IMR-90 (cell line): ENCODE measurements around the gene CASP1. TPM values are rescaled to one million over a fixed set of nuclear protein-coding genes. Genes with fewer than 3 reads are reported as not detected.
A peak's percentile ranks its signal among the peaks of the same experiment; 100 is the strongest.

Experiments
- ATAC-seq: fragments of 200-7000 bp; cut with Tn5 transposase; 2 replicates; pipeline ENCODE4 v1.9.1; 2020; ENCODE audit warnings: low read depth, mild to moderate bottlenecking, moderate library complexity
- Bru-seq: library from RNA; stranded (reverse); fragments of 400-500 nt; gene quantifications from one replicate; lab custom pipeline; 2021; lab: Mats Ljungman, UMichigan
- BruChase-seq, 2 experiments: library from RNA; stranded (reverse); fragments of 400-500 nt; gene quantifications; one replicate each; lab custom pipeline; 2021; lab: Mats Ljungman, UMichigan
- BruUV-seq: library from RNA; stranded (reverse); fragments of 400-500 nt; replicated peaks from 2 replicates; lab custom pipeline; 2021; lab: Mats Ljungman, UMichigan
- CTCF ChIA-PET: fragments of 300-600 bp; formaldehyde crosslinking; extraction: SDS; loops from one replicate; lab custom pipeline; 2021; ENCODE audit warnings: antibody characterized with exemption; lab: Yijun Ruan, JAX
- POLR2A ChIA-PET: fragments of 300-600 bp; sonication (Branson Sonifier 250); formaldehyde crosslinking; loops from one replicate; lab custom pipeline; 2022; ENCODE audit warnings: antibody characterized with exemption; ENCODE audit not compliant: unreplicated experiment; lab: Charles Lee
- DNase-seq: peaks from one replicate; pipeline ENCODE4 v3.0.0; 2013
- H2AFZ ChIP-seq: replicated peaks from 2 replicates; pipeline ENCODE3; 2013; ENCODE audit warnings: low read length, mild to moderate bottlenecking; ENCODE audit not compliant: poor library complexity
- H2AK5ac ChIP-seq: 2 replicates; pipeline ENCODE4 v1.6.1; 2013; ENCODE audit warnings: low read depth, low read length, inconsistent platforms
- H2AK9ac ChIP-seq: replicated peaks from 2 replicates; pipeline ENCODE3; 2013; ENCODE audit warnings: mild to moderate bottlenecking, low read depth, low read length, moderate library complexity; ENCODE audit not compliant: poor library complexity
- H2BK120ac ChIP-seq: 2 replicates; pipeline ENCODE4 v1.6.1; 2013; ENCODE audit warnings: low read depth, low read length, inconsistent platforms
- H2BK15ac ChIP-seq: 3 replicates; pipeline ENCODE4 v1.6.1; 2013; ENCODE audit warnings: low read depth, low read length, inconsistent platforms
- H2BK20ac ChIP-seq: 2 replicates; pipeline ENCODE4 v1.6.1; 2013; ENCODE audit warnings: low read depth, mild to moderate bottlenecking, inconsistent platforms, low read length, moderate library complexity
- H2BK5ac ChIP-seq: 2 replicates; pipeline ENCODE4 v1.6.1; 2013; ENCODE audit warnings: mild to moderate bottlenecking, low read depth, low read length, inconsistent platforms; ENCODE audit not compliant: poor library complexity, severe bottlenecking
- H3K14ac ChIP-seq: replicated peaks from 2 replicates; pipeline ENCODE4 v1.6.1; 2013; ENCODE audit warnings: low read depth, low read length, inconsistent platforms
- H3K18ac ChIP-seq: 2 replicates; pipeline ENCODE4 v1.6.1; 2013; ENCODE audit warnings: low read depth, low read length, control low read depth
- H3K23ac ChIP-seq: 2 replicates; pipeline ENCODE4 v1.6.1; 2013; ENCODE audit warnings: low read depth, low read length, inconsistent platforms
- H3K27ac ChIP-seq: 2 replicates; pipeline ENCODE4 v1.5.1; 2013; ENCODE audit warnings: mild to moderate bottlenecking, control low read depth, low read length; ENCODE audit not compliant: insufficient read depth
- H3K27me3 ChIP-seq: 2 replicates; pipeline ENCODE4 v1.6.1; 2013; ENCODE audit warnings: low read length; ENCODE audit not compliant: control insufficient read depth, insufficient read depth
- H3K36me3 ChIP-seq: 2 replicates; pipeline ENCODE4 v1.6.1; 2013; ENCODE audit warnings: low read length, mixed read lengths; ENCODE audit not compliant: control insufficient read depth, insufficient read depth
- H3K4ac ChIP-seq: 2 replicates; pipeline ENCODE4 v1.6.1; 2013; ENCODE audit warnings: low read depth, low read length, inconsistent platforms
- H3K4me1 ChIP-seq: 2 replicates; pipeline ENCODE4 v1.6.1; 2013; ENCODE audit warnings: low read length, mixed read lengths; ENCODE audit not compliant: control insufficient read depth, insufficient read depth
- H3K4me2 ChIP-seq: 2 replicates; pipeline ENCODE4 v1.6.1; 2013; ENCODE audit warnings: low read depth, mild to moderate bottlenecking, control low read depth, low read length, moderate library complexity
- H3K4me3 ChIP-seq: 2 replicates; pipeline ENCODE4 v1.5.1; 2013; ENCODE audit warnings: low read depth, mild to moderate bottlenecking, control low read depth, low read length, moderate library complexity; ENCODE audit not compliant: insufficient read depth
- H3K56ac ChIP-seq: 2 replicates; pipeline ENCODE4 v1.6.1; 2013; ENCODE audit warnings: low read length, inconsistent platforms; ENCODE audit not compliant: insufficient read depth; ENCODE audit errors: extremely low read depth
- H3K79me1 ChIP-seq, 2 experiments: 2 replicates each; pipeline ENCODE4 v1.6.1; 2013; ENCODE audit warnings: low read length in 2 of 2, inconsistent platforms in 1 of 2, low read depth in 1 of 2
- H3K9ac ChIP-seq: 2 replicates; pipeline ENCODE4 v1.6.1; 2013; ENCODE audit warnings: low read depth, low read length, control low read depth
- H3K9me1 ChIP-seq: 2 replicates; pipeline ENCODE4 v1.6.1; 2013; ENCODE audit warnings: low read length, inconsistent platforms; ENCODE audit not compliant: insufficient read depth
- H3K9me3 ChIP-seq: 2 replicates; pipeline ENCODE4 v1.6.1; 2013; ENCODE audit warnings: low read length; ENCODE audit not compliant: control insufficient read depth, insufficient read depth
- H4K20me1 ChIP-seq: 2 replicates; pipeline ENCODE4 v1.6.1; 2013; ENCODE audit warnings: low read length, inconsistent platforms; ENCODE audit not compliant: insufficient read depth
- H4K5ac ChIP-seq: 2 replicates; pipeline ENCODE4 v1.6.1; 2013; ENCODE audit warnings: mild to moderate bottlenecking, low read depth, low read length, control low read depth
- H4K8ac ChIP-seq, 2 experiments: 2 replicates each; pipeline ENCODE4 v1.6.1; 2013; ENCODE audit warnings: low read depth in 2 of 2, low read length in 2 of 2, control low read depth in 1 of 2, inconsistent platforms in 1 of 2
- H4K91ac ChIP-seq: 2 replicates; pipeline ENCODE4 v1.6.1; 2013; ENCODE audit warnings: low read depth, low read length, inconsistent platforms; ENCODE audit not compliant: insufficient read depth
- CEBPB ChIP-seq: IDR thresholded peaks from 2 replicates; pipeline ENCODE4 v1.6.1; 2012; ENCODE audit warnings: low read depth, low read length, improper control_type of control experiment
- CHD1 ChIP-seq: IDR thresholded peaks from 2 replicates; pipeline ENCODE4 v1.6.1; 2012; ENCODE audit warnings: low read depth, low read length, improper control_type of control experiment
- CTCF ChIP-seq: conservative IDR thresholded peaks from 2 replicates; pipeline ENCODE4 v1.5.1; 2012; ENCODE audit warnings: mild to moderate bottlenecking, low read depth, low read length, improper control_type of control experiment
- FOS ChIP-seq: fragments of 150-350 bp; IDR thresholded peaks from 2 replicates; pipeline ENCODE4 v1.6.1; 2016; ENCODE audit warnings: low read depth, low read length
- MXI1 ChIP-seq: IDR thresholded peaks from 2 replicates; pipeline ENCODE4 v1.6.1; 2012; ENCODE audit warnings: low read depth, mild to moderate bottlenecking, low read length, moderate library complexity, borderline replicate concordance
- POLR2A ChIP-seq: IDR thresholded peaks from 2 replicates; pipeline ENCODE4 v1.6.1; 2012; ENCODE audit warnings: mild to moderate bottlenecking, low read depth, low read length
- RAD21 ChIP-seq: IDR thresholded peaks from 2 replicates; pipeline ENCODE4 v1.6.1; 2012; ENCODE audit warnings: low read length, improper control_type of control experiment
- RCOR1 ChIP-seq: IDR thresholded peaks from 2 replicates; pipeline ENCODE4 v1.6.1; 2012; ENCODE audit warnings: mild to moderate bottlenecking, low read length, improper control_type of control experiment; ENCODE audit not compliant: insufficient replicate concordance
- WGBS, 2 experiments: methylation state at CpG; one replicate each; pipeline versions ENCODE4 v1.1.5 to v1.1.7; 2013; ENCODE audit warnings: missing lambda C conversion rate in 2 of 2; ENCODE audit not compliant: insufficient read length in 1 of 2; ENCODE audit errors: extremely low coverage in 2 of 2; 5-methylcytosine and 5-hydroxymethylcytosine counted together
- dilution Hi-C: fragments of 300-500 bp; cut with HindIII; formaldehyde crosslinking; loops from one replicate; pipeline ENCODE4 v1.14.3; 2018; ENCODE audit warnings: low sequenced_read_pairs; ENCODE audit not compliant: unreplicated experiment
- in situ Hi-C: fragments of 300-500 bp; cut with MboI; formaldehyde crosslinking; loops from 3 replicates; pipeline ENCODE4 v1.14.3; 2019; ENCODE audit warnings: low sequenced_read_pairs, inconsistent platforms, mixed read lengths
- intact Hi-C: fragments of 100-400 bp; cut with micrococcal nuclease; formaldehyde crosslinking; loops from 2 replicates; pipeline ENCODE4 v1.10.0; 2022
- long read RNA-seq: library from polyadenylated mRNA; unstranded; transcript quantifications from one replicate; pipeline ENCODE4 v2.0.0, GENCODE V29; 2021; ENCODE audit not compliant: unreplicated experiment
- polyA plus RNA-seq, 3 experiments: library from polyadenylated mRNA; depleted of rRNA; stranded (reverse); fragments of >200 nt; gene quantifications; 2 replicates each; pipeline ENCODE4 v1.2.3, GENCODE V29; 2012; ENCODE audit warnings: low replicate concordance in 1 of 3
- total RNA-seq: library from RNA; depleted of rRNA; stranded (reverse); fragments of >200 nt; gene quantifications from 2 replicates; pipeline ENCODE4 v1.2.3, GENCODE V29; 2012; rRNA removed
- TF ChIP-seq, protein P1 (sequence below): fragments of 150-350 bp; IDR thresholded peaks from 2 replicates; pipeline ENCODE4 v1.6.1; 2016; ENCODE audit warnings: low read depth, mild to moderate bottlenecking, low read length, moderate library complexity, borderline replicate concordance

CASP1 gene
- total RNA-seq (24.7 and 31.2 TPM in 2 replicates), polyA plus RNA-seq (2012; rRNA removed) (11.1 and 12.5 TPM in 2 replicates), Bru-seq, nascent RNA (percentile 60 among the genes with signal in this experiment), BruChase-seq, experiment 1, labeled RNA remaining after a 6-hour chase (percentile 58 among the genes with signal in this experiment), BruChase-seq, experiment 2, labeled RNA remaining after a 2-hour chase (percentile 53 among the genes with signal in this experiment)
- 3.2 and 4.7 TPM in 2 replicates for polyA plus RNA-seq (2012; cell fraction: cytosol; rRNA removed)
- polyA plus RNA-seq (2012; cell fraction: nucleus; rRNA removed; ENCODE audit: low replicate concordance): 1.0 and 12.4 TPM in 2 replicates
- long read RNA-seq, transcript CASP1-215 (9 exons, 2,001 nt): minor isoform, 8 of 38 reads
- long read RNA-seq, transcript CASP1-202 (10 exons, 1,477 nt): major isoform, 21 of 38 reads
- long read RNA-seq, partial matches to known transcripts: 1 of 38 reads
- long read RNA-seq, other reads (novel, unspliced or antisense): 8 of 38 reads

- ChIA-PET CTCF (no interaction called here), POLR2A (interaction anchor here (0.6 kb wide), 2 partner anchors 11 to 829 kb away, joined by 6 to 8 read pairs; no protein-coding TSS in a partner anchor)
- peak within 1 kb of the TSS; percentile 65 for H3K27ac ChIP-seq
- peak within 1 kb of the TSS; percentile 67 for H4K5ac ChIP-seq
- peaks cover 4% of the 10 kb centered on the region for H3K4me1 ChIP-seq
- peak within 1 kb of the TSS; percentile 93 for H2BK120ac ChIP-seq
- H3K4me2 ChIP-seq: peak within 1 kb of the TSS; percentile 90
- H3K18ac ChIP-seq: peak within 1 kb of the TSS; percentile 80
- peak within 1 kb of the TSS; percentile 67 for H3K56ac ChIP-seq
- peak within 1 kb of the TSS; percentile 67 for H3K9ac ChIP-seq
- no peaks in the 10 kb centered on the region for H4K20me1 ChIP-seq
- H3K79me1 ChIP-seq: peaks cover 3 to 17% of the 10 kb centered on the region in 2 experiments; a peak in 2 of 4 replicates
- no peak for TF ChIP-seq CTCF
- TF ChIP-seq RCOR1: no peak
- TF ChIP-seq RAD21: no peak
- no peak for TF ChIP-seq FOS
- peak; percentile 95 for TF ChIP-seq CEBPB
- no peak for TF ChIP-seq CHD1
- no peak for TF ChIP-seq POLR2A
- peak; percentile 32; the same call in 1 of the 2 replicates for TF ChIP-seq MXI1
- TF ChIP-seq, protein P1, sequence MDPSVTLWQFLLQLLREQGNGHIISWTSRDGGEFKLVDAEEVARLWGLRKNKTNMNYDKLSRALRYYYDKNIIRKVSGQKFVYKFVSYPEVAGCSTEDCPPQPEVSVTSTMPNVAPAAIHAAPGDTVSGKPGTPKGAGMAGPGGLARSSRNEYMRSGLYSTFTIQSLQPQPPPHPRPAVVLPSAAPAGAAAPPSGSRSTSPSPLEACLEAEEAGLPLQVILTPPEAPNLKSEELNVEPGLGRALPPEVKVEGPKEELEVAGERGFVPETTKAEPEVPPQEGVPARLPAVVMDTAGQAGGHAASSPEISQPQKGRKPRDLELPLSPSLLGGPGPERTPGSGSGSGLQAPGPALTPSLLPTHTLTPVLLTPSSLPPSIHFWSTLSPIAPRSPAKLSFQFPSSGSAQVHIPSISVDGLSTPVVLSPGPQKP: no peak
- in situ Hi-C loops (no loop called here), intact Hi-C loops (loop anchor here (5.0 kb wide), 1 partner anchor 577 kb away; the partner anchor contains the start of gene GRIA4), dilution Hi-C loops (no loop called here)
- H4K91ac ChIP-seq: peak within 1 kb of the TSS; percentile 77
- H3K27me3 ChIP-seq: no peaks in the 10 kb centered on the region
- peak within 1 kb of the TSS; percentile 95 for H2BK5ac ChIP-seq
- H3K4ac ChIP-seq: peak within 1 kb of the TSS; percentile 79
- peak; percentile 89 for DNase-seq
- peak within 1 kb of the TSS; percentile 92 for H3K23ac ChIP-seq
- no peaks in the 10 kb centered on the region for H3K9me3 ChIP-seq
- no CpG with 5 or more reads among the region's 3 CpGs for WGBS, 2 experiments
- H2BK20ac ChIP-seq: peak within 1 kb of the TSS; percentile 90
- peaks cover 13% of the 10 kb centered on the region for H3K36me3 ChIP-seq
- H3K9me1 ChIP-seq: peaks cover 3% of the 10 kb centered on the region; the same call in 1 of the 2 replicates
- peak; percentile 95 for ATAC-seq
- no peak within 1 kb of the TSS for H2AK9ac ChIP-seq
- H3K14ac ChIP-seq: peak within 1 kb of the TSS; percentile 70
- H2BK15ac ChIP-seq: peak within 1 kb of the TSS; percentile 75; the same call in 2 of the 3 replicates
- BruUV-seq: no TSS peak
- peak within 1 kb of the TSS; percentile 66; the same call in 1 of the 2 replicates for H2AK5ac ChIP-seq
- peak within 1 kb of the TSS; percentile 79 for H2AFZ ChIP-seq
- H3K4me3 ChIP-seq: peak within 1 kb of the TSS; percentile 56
- H4K8ac ChIP-seq: peak within 1 kb of the TSS; percentile 34 to 95; a peak in 2 of 4 replicates
Measured at GRCh38 chr11:105034813-105035620, at the start of gene CASP1. Gene CASP1, minus strand, starts transcription at chr11:105035144. Its CDS starts 31 bp downstream, at chr11:105035113.
